CD4-positive, alpha-beta T cell treated with Interleukin-12 subunit alpha and Interleukin-12 subunit beta, for 1 hour (primary cell): Measurements from ENCODE around the gene NADSYN1.
A peak's percentile ranks its signal among the peaks of the same experiment; 100 is the strongest.

Experiments used
- DNase-seq: peaks from one replicate; pipeline ENCODE4 v3.0.0-alpha.2; 2020

NADSYN1 gene

DNA sequence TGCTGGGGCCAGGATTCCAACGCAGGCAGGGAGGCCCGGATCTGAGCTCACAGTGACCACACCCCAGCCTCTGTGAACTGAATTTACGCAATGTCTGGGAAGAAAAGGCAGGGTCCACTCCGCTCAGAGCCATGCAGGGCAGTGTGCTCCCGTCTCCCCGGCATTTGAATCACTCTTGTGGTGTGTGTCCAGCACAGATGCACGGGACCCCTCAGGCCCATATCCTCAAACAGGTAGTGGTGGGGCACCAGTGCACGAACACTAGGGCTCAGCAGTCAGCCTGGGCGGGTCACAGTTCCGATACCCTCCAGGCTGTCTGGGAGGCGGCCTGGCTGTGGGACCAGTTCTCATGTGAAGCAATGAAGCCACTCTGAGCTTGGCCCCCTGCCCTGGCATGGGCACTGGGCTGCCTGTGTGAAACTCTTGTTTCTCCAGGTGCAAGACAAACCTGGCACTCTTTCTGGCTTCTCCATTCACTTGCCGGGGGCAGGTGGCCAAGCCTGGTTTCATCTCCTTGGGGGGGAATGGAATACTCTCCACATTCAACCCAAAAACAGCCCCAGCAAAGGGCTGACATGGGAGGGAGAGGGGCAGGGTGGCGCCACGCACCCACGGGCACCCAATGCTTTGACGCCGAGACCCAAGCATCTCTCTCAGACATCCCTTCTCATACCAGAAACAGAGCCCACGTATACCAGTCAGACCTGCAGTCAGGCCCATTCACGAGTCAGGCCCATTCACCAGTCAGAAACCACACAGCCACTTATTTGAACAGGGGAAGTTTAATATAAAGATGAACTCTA, 19.2 kb upstream of the NADSYN1 start:
- DNase-seq: no peak

DNA sequence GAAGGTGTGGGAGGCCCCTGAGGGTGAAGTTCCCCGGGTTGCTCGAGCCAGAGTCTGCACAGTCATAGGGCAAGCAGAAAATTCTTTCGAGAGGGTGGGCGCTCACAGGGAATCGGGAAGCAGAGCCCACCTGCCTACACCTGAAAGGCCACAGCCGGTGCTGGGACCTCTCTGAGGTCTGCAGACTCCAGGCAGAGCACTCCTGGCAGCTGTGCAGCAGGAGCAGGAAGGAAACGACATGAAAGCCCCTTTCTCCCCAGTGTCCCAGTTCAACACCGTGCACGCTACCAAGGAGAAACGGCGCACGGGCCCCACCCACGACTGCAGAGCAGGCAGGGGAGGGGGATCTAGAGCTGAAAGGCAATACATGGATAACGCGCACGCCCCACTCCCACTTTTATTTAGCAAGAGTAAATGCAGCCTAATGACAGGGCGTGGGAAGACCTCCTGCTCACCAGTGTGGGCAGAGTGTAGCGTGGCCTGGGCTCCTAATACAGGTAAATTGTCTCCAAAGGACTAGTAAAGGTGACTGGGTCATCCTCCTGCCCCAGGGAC, 18.4 kb upstream of the NADSYN1 start:
- no peak for DNase-seq

- no peak for DNase-seq
These were observed 17.6 kb upstream of the NADSYN1 start for GRCh38 chr11:71435278-71435951.

DNA sequence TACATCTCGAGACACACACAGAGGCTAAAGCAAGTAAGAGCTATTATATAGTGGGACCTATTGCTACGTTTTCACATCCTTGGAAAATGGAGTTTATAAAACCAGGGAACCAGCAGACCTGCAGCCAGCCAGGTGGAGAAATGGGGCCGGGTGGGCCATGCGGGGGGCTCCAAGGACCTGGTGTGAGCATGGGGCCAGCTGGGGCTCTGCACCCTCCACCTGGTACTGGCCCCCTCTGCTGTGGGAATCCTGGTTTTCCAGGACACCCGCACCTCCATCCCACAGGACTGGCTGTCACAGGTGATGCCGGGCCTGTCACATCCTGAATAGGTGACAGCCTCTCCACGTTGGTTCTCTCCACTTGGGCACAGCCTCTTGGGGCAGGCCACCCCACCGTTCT, 16.1 kb upstream of the NADSYN1 start:
- DNase-seq: no peak

GRCh38 chr11:71437399-71437798, 15.6 kb upstream of the NADSYN1 start:
- no peak for DNase-seq

- DNase-seq: no peak
These were observed 15.1 kb upstream of the NADSYN1 start for GRCh38 chr11:71437879-71438278.

DNA sequence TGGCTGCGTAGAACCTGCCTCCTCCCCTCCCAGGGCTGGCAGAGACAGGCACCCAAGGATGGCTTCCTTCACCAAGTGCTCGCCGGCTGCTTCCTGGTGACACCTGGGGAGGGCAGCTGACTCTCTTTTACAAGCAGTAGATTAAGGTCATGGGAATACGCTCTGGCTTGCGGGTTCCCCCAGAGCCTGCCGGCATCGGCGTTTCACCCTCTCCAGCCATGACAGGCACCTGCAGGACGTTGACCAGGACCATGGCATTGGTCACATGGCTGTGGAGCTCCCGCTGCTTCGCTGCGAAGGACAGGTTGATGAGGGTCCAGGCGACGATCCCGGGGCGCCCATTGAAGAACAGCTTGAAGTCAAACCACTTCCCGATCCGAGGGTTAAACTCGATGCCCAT, 14.4 kb upstream of the NADSYN1 start:
- no peak for DNase-seq

DNA sequence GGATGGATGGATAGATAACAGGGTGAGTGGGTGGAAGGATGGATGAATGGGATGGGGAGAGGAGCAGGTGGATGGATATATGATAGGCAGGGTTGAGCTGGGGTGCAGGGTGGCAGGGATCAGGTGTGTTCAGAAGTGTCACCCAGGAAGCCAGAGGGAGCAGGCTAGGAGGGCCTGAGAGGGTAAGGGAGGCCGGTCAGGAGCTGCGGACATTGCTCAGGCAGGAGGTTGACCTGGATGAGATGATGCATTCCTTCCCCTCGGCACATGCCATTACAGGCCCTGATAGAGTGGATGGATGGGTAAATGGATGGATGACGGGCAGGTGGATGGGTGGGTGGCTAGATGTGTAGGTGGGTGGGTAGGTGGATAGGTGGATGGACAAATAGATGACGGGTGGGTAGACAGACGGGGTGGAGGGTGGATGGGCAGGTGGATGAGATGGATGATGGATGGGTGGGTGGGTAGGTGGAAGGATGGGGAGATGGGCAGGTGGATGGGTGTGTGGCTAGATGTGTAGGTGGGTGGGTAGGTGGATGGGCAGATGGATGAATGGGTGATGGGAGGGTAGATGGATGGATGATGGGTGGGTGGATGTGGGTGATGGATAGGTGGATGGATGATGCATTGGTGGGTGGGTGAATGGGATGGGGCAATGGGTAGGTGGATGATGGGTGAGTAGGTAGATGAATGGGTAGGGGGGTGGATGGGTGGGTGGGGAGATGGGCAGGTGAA, 12.8 kb upstream of the NADSYN1 start:
- no peak for DNase-seq

DNA sequence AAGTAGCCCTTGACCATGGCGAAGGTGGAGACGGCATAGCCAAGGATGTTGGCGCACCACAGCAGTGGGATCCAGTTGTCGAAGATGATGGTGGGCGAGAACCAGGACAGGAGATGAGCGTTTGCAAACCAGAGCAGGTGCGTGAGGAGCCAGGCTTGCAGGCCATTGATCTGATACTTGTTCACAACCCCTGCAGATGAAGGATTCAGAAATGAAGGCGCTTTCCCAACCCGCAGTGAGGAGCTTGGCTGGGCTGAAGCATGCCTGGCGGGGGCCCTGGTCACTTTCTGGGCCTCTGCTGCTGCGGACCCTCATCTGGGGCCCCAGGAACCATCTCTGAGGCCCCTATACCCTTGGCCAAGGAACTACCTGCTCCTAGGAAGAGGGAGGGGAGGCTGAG, 11.8 kb upstream of the NADSYN1 start:
- no peak for DNase-seq

DNA sequence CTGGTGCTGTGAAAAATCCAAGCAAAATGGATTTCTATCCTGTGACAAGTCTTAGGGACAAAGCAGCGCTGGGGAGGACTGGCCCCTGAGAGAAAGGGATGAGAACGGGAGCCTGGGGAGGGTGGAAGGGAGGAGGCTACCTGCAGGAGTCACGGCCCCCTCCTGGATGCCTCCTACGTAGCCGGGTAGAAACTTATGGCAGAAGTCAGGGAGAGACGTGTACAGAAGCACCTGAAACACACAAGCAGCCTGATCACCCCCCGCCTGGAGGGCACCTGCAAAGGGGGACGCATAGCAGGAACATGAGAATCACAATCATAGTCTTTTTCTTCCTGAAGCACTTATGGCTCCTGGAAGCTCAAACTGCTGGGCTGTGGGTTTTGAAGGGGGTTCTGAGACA, 10.9 kb upstream of the NADSYN1 start:
- no peak for DNase-seq

GRCh38 chr11:71442880-71443279, 10.1 kb upstream of the NADSYN1 start:
- no peak for DNase-seq

GRCh38 chr11:71443736-71444445, 9.1 kb upstream of the NADSYN1 start:
- no peak for DNase-seq

DNA sequence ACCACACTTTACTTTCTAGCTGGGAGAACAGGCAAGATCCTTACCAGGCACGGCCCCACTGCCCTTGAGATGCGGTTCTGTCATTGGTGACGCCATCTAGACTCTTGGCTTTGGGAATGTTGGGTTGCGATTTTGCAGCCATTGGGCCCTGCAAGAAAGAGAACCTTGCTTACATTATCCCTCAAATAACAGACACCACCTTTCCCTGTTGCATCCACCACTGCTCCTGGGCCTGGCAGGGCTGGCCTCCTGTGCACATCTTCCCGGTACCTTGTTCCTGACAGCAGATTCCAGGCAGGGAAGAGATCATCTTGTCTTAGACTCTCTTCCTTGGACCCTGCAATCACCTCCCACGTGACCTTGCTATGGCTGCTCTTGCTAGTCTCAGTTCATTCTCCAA, 8.2 kb upstream of the NADSYN1 start:
- DNase-seq: no peak

DNA sequence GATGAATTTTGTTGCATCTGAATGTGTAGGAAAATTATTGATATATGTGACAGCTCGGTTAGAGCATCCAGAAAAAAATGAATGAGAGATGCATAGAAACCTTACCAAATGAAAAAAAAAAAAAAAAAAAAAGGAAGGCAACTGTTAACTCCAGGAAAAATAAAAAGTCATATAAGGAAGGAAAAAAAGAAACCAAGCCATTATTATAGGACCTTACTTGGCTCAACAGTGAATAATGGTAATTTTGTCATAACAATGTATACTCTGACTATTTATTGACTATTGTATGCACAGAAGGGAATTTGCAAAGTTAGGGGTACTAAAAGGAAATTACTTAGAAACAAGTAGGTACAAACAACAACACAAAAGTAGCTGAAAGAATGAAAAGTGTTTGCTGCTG, 6.9 kb upstream of the NADSYN1 start:
- DNase-seq: no peak

DNA sequence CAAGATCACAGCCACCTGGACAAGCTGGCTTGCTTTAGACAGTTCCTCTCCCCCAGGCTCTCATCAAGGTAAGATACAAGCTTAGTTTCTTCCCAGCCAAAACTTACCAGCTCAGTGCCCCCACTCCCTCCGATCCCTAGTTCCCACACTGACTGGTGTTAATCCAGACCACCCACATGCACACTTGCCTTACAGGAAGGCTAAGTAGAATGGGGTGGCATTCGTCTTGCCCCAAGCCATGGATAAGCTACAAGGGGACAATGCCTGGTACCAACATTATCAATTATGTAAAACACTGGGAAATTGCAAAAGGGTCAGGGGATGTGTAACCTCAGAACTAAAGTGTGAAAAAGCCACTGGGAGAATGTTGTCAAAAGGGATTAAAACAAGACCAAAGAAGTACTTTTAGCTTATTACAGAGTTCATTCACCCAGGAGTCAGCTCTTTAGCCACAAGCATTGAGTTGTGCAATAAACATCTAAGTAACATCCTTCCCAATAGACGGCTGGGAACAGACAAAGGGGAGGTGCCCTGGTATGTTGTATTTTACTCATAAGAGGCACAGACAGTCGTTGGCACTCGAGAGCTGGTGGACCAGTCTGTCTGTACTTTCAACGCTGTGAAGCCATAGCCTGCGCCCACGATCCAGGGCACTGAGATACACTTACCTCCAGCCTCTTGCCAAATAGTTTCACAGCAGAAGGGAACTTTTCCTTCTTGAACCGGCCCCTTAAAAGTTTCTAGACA, 5.9 kb upstream of the NADSYN1 start:
- DNase-seq: no peak

DNA sequence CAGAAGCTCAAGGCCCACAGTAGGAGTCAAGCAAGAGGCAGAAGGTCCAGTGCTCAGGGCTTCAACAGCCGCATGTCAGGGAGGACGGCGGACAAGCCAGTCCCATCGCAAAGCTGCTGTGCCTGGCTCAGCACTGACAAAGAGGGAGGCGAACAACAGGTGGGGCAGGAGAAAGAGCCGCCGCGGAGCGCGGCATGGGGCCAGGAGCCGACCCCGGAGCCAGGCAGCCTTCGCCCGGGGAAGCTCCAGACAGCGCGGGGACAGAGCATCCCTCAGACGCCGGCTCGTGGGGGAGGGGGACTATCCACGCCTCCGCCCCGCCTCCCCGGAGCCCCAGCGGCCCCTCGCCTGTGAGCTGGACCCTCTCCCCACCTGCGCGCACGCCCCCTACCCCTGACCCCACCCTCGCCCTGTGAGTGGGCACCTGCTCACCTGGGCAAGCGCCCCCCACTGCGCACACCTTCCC, 5.2 kb upstream of the NADSYN1 start:
- DNase-seq: peak; percentile 42

GRCh38 chr11:71448257-71449171, 4.5 kb upstream of the NADSYN1 start, which contains the start of gene DHCR7:
Gene DHCR7, minus strand, starts transcription at chr11:71448393. Its CDS starts 3,441 bp downstream, at chr11:71444952.
- peak; percentile 93 for DNase-seq

DNA sequence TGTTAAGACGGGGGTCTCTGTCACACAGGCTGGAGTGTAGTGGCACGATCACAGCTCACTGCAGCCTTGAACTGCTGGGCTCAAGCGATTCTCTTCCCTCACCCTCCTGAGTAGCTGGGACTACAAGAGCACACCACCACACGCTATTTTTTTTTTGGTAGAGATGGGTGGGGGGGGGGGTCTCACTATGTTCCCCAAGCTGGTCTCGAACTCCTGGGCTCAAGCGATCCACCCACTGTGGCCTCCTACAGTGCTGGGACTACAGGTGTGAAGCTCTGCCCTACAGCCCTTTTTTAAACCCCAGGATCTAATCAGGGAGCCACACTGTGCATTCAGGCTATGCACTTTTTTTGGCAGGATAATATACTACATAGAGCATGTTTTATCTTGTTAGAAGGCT, 3.4 kb upstream of the NADSYN1 start:
- DNase-seq: no peak

DNA sequence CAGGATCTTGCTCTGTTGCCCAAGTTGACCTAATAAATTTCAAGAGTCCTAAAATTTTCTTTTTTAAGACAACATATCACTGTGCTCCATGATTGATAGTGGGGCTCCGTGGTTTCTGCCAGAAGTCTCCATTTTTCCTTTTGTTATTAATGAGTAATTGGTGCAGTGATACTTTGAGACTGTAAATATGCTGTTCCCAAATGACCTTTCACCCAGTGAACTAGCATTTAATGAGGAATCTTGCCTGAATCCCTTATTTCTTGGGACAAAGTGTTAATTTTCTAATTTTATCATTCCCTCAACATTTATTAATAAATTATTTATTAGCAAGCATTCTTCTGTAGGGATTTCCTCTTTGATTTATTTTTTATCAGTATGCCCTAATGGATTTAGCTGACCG, 2.5 kb upstream of the NADSYN1 start:
- no peak for DNase-seq

DNA sequence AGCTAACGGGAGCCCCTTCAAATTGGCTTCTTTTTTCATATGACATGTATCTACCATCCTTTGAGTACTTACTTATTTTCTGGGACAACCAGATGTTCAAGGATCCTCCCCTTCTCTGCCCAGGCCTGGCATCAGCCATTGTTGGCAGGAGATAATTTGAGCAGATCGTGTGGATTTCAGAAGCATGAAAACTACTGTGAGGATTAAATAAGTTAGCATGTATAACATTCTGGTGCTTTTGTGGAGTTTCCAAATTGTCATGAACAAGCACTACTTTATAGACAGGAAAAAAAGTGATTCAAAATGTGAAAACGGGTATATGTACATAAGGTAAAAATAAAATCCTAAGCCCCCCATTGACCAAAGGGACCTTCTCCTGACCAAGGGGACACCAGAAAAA, 2.1 kb upstream of the NADSYN1 start:
- DNase-seq: no peak
